Measurements from ENCODE around the gene CHIC2.

GRCh38 chr4:54015423-54016030 is 48.9 kb downstream of the CHIC2 start:
- TF ChIP-seq CTCF (IDR thresholded peaks at IDR 0.05) (no peak), EZH2 (IDR thresholded peaks at IDR 0.05) (no peak), EZH2phosphoT487 (IDR thresholded peaks at IDR 0.05) (no peak)
